ENCODE data around the gene SPON2. TPM values are rescaled to one million over a fixed set of nuclear protein-coding genes. Genes with fewer than 3 reads are reported as not detected.

The SPON2 gene
- total RNA-seq, 1 experiment from 2014 or later = 3.1 TPM

- H3K4me3 Mint-ChIP-seq (ENCODE audit: unreplicated experiment) = no peak overlapping the region
- ChIA-PET CTCF (no interaction called here), POLR2A (interaction anchor here (0.7 kb wide), 1 partner anchor 43 kb away, joined by 7 read pairs; the partner anchor contains the start of gene CTBP1)
- H3K27ac Mint-ChIP-seq (ENCODE audit: unreplicated experiment) = no peak overlapping the region
- Histone ChIP-seq H3K36me3 (ENCODE audit: control insufficient read depth, insufficient read depth, low read length) (no peaks in the 10 kb centered on the region; the same call in 1 of the 2 replicates), H3K4me1 (no peaks in the 10 kb centered on the region), H3K9me3 (no peaks in the 10 kb centered on the region), H3K27me3 (replicated peaks; ENCODE audit: control insufficient read depth, insufficient read depth, low read length) (no peaks in the 10 kb centered on the region), H3K4me3 (ENCODE audit: low read depth, low read length) (no peak overlapping the region)
- H3K9me3 Mint-ChIP-seq (ENCODE audit: unreplicated experiment) = no peaks in the 10 kb centered on the region
- TF ChIP-seq CTCF (IDR thresholded peaks at IDR 0.05; ENCODE audit: insufficient read depth in 1 of 2, low read depth in 1 of 2, low read length in 1 of 2, severe bottlenecking in 1 of 2, unreplicated experiment in 1 of 2) = no peak
- H3K4me1 Mint-ChIP-seq (ENCODE audit: low read depth, unreplicated experiment) = no peaks in the 10 kb centered on the region
- peaks cover 27% of the 10 kb centered on the region for H3K36me3 Mint-ChIP-seq (ENCODE audit: insufficient read depth, unreplicated experiment)
- BruUV-seq (replicated peaks) = no TSS peak
- peak in 1 of 2 experiments; percentile 18 for DNase-seq
- intact Hi-C loops (cut with micrococcal nuclease; ENCODE audit: unreplicated experiment) = loop anchor here (5.0 kb wide), 1 partner anchor 39 kb away; no protein-coding TSS in a partner anchor
- no peaks in the 10 kb centered on the region for H3K27me3 Mint-ChIP-seq (ENCODE audit: insufficient read depth, unreplicated experiment)
Observed at GRCh38 chr4:1206299-1207156, 34.1 kb upstream of the SPON2 start.

- intact Hi-C loops (cut with micrococcal nuclease; ENCODE audit: unreplicated experiment) = loop anchor here (5.0 kb wide), 1 partner anchor 38 kb away; no protein-coding TSS in a partner anchor
- Mint-ChIP-seq H3K4me1 (ENCODE audit: low read depth, unreplicated experiment) (no peaks in the 10 kb centered on the region), H3K27me3 (ENCODE audit: insufficient read depth, unreplicated experiment) (no peaks in the 10 kb centered on the region), H3K27ac (ENCODE audit: unreplicated experiment) (no peak overlapping the region), H3K4me3 (ENCODE audit: unreplicated experiment) (no peak overlapping the region), H3K9me3 (ENCODE audit: unreplicated experiment) (no peaks in the 10 kb centered on the region), H3K36me3 (ENCODE audit: insufficient read depth, unreplicated experiment) (peaks cover 20% of the 10 kb centered on the region)
- CTCF ChIA-PET = no interaction called here
- Histone ChIP-seq H3K9me3 (no peaks in the 10 kb centered on the region), H3K4me1 (no peaks in the 10 kb centered on the region), H3K27me3 (replicated peaks; ENCODE audit: control insufficient read depth, insufficient read depth, low read length) (no peaks in the 10 kb centered on the region), H3K4me3 (ENCODE audit: low read depth, low read length) (no peak overlapping the region), H3K36me3 (ENCODE audit: control insufficient read depth, insufficient read depth, low read length) (no peaks in the 10 kb centered on the region; the same call in 1 of the 2 replicates)
- POLR2A ChIA-PET = interaction anchor here (0.7 kb wide), 1 partner anchor 43 kb away, joined by 7 read pairs; the partner anchor contains the start of gene CTBP1
- peak in 1 of 2 experiments; percentile 25 for DNase-seq
- no peak for TF ChIP-seq CTCF (IDR thresholded peaks at IDR 0.05; ENCODE audit: insufficient read depth in 1 of 2, low read depth in 1 of 2, low read length in 1 of 2, severe bottlenecking in 1 of 2, unreplicated experiment in 1 of 2)
- BruUV-seq (replicated peaks) = no TSS peak
Observed at GRCh38 chr4:1205586-1206298, 33.4 kb upstream of the SPON2 start.

- no TSS peak for BruUV-seq (replicated peaks)
- Histone ChIP-seq H3K4me3 (ENCODE audit: low read depth, low read length) (no peak overlapping the region), H3K9me3 (no peaks in the 10 kb centered on the region), H3K4me1 (no peaks in the 10 kb centered on the region), H3K36me3 (ENCODE audit: control insufficient read depth, insufficient read depth, low read length) (no peaks in the 10 kb centered on the region), H3K27me3 (replicated peaks; ENCODE audit: control insufficient read depth, insufficient read depth, low read length) (no peaks in the 10 kb centered on the region)
- no peaks in the 10 kb centered on the region for H3K9me3 Mint-ChIP-seq (ENCODE audit: unreplicated experiment)
- H3K4me3 Mint-ChIP-seq (ENCODE audit: unreplicated experiment) = no peak overlapping the region
- intact Hi-C loops (cut with micrococcal nuclease; ENCODE audit: unreplicated experiment) = loop anchor here (5.0 kb wide), 1 partner anchor 38 kb away; no protein-coding TSS in a partner anchor
- peak in 1 of 2 experiments; percentile 40 for DNase-seq
- POLR2A ChIA-PET = interaction anchor here (0.6 kb wide), 1 partner anchor 331 kb away, joined by 3 read pairs; no protein-coding TSS in a partner anchor
- H3K4me1 Mint-ChIP-seq (ENCODE audit: low read depth, unreplicated experiment) = no peaks in the 10 kb centered on the region
- H3K36me3 Mint-ChIP-seq (ENCODE audit: insufficient read depth, unreplicated experiment) = peaks cover 16% of the 10 kb centered on the region
- no peak for TF ChIP-seq CTCF (IDR thresholded peaks at IDR 0.05; ENCODE audit: insufficient read depth in 1 of 2, low read depth in 1 of 2, low read length in 1 of 2, severe bottlenecking in 1 of 2, unreplicated experiment in 1 of 2)
- H3K27ac Mint-ChIP-seq (ENCODE audit: unreplicated experiment) = no peak overlapping the region
- CTCF ChIA-PET = no interaction called here
- H3K27me3 Mint-ChIP-seq (ENCODE audit: insufficient read depth, unreplicated experiment) = no peaks in the 10 kb centered on the region
Observed at GRCh38 chr4:1204828-1205585, 32.6 kb upstream of the SPON2 start.
